Measurements from ENCODE around the gene JPH4.
"Not testable (repeated sequence)": the region's sequence is repeated elsewhere in the genome, so short reads cannot be mapped to it uniquely, and the experiment has no call there.

Gene JPH4

GRCh38 chr14:23578560-23579310 lies at the start of gene JPH4:
JPH4 (minus strand) TSS chr14:23578790; CDS start chr14:23577453, 1,337 bp downstream.
- DNase-seq, result no peak

GRCh38 chr14:23627961-23628360 lies 49.4 kb upstream of the JPH4 start:
- no peak for DNase-seq

- DNase-seq, result no peak
Observed at GRCh38 chr14:23626946-23627345, 48.4 kb upstream of the JPH4 start.

- no peak for DNase-seq
Observed at GRCh38 chr14:23624830-23625404, 46.3 kb upstream of the JPH4 start.

- DNase-seq, result no peak
Observed at GRCh38 chr14:23623962-23624361, 45.4 kb upstream of the JPH4 start.

GRCh38 chr14:23622990-23623389 lies 44.4 kb upstream of the JPH4 start:
- DNase-seq, result no peak

- no peak for DNase-seq
Observed at GRCh38 chr14:23621932-23622730, 43.5 kb upstream of the JPH4 start.

- DNase-seq, result no peak
Observed at GRCh38 chr14:23621204-23621931, 42.8 kb upstream of the JPH4 start.

- no peak for DNase-seq
Observed at GRCh38 chr14:23620177-23620702, 41.6 kb upstream of the JPH4 start.

GRCh38 chr14:23618415-23618988 lies 39.9 kb upstream of the JPH4 start:
- DNase-seq, result no peak

GRCh38 chr14:23617539-23617938 lies 38.9 kb upstream of the JPH4 start:
- no peak for DNase-seq

- no peak for DNase-seq
Observed at GRCh38 chr14:23615856-23616255, 37.3 kb upstream of the JPH4 start.

- no peak for DNase-seq
Observed at GRCh38 chr14:23614395-23614828, 35.8 kb upstream of the JPH4 start.

GRCh38 chr14:23613242-23614070 lies 34.9 kb upstream of the JPH4 start:
- DNase-seq, result no peak

- no peak for DNase-seq
Observed at GRCh38 chr14:23612802-23613201, 34.2 kb upstream of the JPH4 start.

GRCh38 chr14:23612354-23612732 lies 33.8 kb upstream of the JPH4 start:
- no peak for DNase-seq

- DNase-seq, result no peak
Observed at GRCh38 chr14:23610815-23611289, 32.3 kb upstream of the JPH4 start.

GRCh38 chr14:23610090-23610814 lies 31.7 kb upstream of the JPH4 start:
- no peak for DNase-seq

GRCh38 chr14:23609411-23610089 lies 31.0 kb upstream of the JPH4 start:
- not testable (repeated sequence) for DNase-seq

GRCh38 chr14:23609001-23609400 lies 30.4 kb upstream of the JPH4 start:
- DNase-seq, result no peak

Measured in amniotic stem cell (primary cell).